ENCODE results near the gene FAM124A.

DNA sequence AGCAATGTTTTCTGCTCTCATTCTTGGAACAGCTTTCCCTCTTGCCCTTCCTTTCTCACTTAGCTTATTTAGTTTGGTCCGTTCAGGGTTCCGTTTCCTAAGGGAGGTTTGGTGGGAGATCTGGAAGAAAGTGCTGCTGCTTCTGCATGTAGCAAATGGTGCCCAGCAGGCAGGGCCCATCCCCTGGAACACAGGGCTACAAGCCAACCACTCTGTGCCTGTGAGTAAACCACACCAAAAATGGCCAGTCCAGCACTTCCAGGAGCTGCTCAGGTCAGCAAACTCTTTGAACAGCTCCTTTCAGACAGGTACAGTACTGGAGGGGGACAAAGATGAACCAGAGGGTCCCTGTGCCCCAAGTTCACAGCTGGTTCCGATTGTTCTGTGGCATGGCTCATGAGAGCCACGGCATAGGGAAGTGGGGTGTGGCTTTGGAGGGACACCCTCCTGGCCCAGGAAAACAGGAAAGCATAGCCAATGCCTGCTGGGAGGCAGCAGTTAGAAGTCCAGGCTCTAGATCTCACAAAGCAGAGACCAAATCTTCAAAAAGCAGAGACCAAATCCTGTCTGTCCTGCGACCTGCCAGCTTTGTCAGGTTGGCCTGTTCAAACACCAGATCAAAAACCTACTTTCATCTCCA is 39.5 kb downstream of the FAM124A start:
- TF ChIP-seq, protein P1, sequence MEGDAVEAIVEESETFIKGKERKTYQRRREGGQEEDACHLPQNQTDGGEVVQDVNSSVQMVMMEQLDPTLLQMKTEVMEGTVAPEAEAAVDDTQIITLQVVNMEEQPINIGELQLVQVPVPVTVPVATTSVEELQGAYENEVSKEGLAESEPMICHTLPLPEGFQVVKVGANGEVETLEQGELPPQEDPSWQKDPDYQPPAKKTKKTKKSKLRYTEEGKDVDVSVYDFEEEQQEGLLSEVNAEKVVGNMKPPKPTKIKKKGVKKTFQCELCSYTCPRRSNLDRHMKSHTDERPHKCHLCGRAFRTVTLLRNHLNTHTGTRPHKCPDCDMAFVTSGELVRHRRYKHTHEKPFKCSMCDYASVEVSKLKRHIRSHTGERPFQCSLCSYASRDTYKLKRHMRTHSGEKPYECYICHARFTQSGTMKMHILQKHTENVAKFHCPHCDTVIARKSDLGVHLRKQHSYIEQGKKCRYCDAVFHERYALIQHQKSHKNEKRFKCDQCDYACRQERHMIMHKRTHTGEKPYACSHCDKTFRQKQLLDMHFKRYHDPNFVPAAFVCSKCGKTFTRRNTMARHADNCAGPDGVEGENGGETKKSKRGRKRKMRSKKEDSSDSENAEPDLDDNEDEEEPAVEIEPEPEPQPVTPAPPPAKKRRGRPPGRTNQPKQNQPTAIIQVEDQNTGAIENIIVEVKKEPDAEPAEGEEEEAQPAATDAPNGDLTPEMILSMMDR (IDR thresholded peaks at IDR 0.05) = no peak
- no peak for TF ChIP-seq POLR2A (IDR thresholded peaks at IDR 0.05)
